ENCODE measurements around the gene ESPNL.

ESPNL gene

GRCh38 chr2:238171575-238172187 is 71.5 kb downstream of the ESPNL start:
- no peak for DNase-seq (ENCODE audit: low read depth, low spot score)

- no peak for DNase-seq (ENCODE audit: low read depth, low spot score)
These were observed 72.3 kb downstream of the ESPNL start for GRCh38 chr2:238172439-238172838.

- DNase-seq (ENCODE audit: low read depth, low spot score) = no peak
These were observed 73.6 kb downstream of the ESPNL start for GRCh38 chr2:238173692-238174091.

DNA sequence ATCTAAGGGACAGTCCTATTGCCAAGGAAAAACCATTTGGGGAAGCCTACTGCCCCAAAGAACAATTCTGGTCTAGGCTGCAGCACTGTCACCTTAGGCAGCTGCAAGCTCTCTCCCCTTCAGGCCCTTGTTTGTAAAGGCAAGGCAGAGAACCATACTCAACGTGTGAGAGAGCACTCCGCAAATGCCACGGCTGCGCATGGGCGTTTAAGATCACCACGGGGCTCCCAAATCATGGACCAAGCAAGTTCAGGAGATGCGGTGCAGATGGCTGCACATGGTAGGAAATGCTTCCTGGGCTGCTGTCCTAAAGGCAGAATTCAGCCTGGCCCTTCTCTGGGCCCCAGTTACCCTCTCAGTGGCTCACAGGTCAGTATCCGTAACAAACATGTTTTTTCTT is 74.2 kb downstream of the ESPNL start:
- DNase-seq (ENCODE audit: low read depth, low spot score) = no peak

DNA sequence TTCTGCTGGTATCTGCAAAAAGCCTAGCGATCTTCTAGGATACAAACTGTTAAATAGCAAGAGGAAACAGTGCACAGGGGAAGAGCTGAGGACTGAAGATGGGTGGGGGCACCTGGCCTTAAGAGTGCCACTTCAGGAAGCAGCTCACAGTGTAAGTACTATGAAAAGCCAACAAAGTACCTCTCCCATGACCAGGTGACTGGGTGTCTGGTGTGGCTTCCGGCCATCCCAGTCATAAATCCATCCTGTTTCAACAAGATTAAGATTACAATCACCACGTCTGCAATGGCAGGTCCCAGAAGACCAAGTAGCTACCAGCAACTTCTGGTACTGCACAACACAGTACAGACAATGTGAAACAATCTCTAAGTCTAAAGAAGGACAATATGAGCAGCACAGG is 74.6 kb downstream of the ESPNL start:
- DNase-seq (ENCODE audit: low read depth, low spot score) = no peak

- no peak for DNase-seq (ENCODE audit: low read depth, low spot score)
These were observed 76.5 kb downstream of the ESPNL start for GRCh38 chr2:238176613-238177012.

GRCh38 chr2:238180554-238180953 is 80.4 kb downstream of the ESPNL start:
- DNase-seq (ENCODE audit: low read depth, low spot score) = no peak

DNA sequence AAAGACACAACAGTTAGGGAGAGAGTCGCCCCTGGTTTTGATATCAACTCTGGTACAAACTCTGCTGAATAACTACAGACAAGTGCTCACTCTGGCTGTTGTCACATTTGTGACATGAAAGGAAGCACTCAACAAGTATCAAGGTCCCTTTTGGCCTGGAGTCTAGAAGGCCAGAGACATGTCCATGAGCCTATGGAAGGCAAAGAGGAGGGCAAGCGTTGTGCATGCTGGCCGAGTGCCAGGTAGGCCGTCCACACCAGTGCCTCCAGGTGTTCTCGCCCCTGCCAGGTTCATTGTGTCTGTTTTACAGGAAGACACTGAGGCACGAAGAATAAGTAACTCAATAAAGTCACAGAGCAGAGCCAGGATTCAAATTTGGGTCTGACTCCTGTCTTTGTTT is 82.2 kb downstream of the ESPNL start:
- DNase-seq (ENCODE audit: low read depth, low spot score) = no peak

Measured in smooth muscle cell of the brain vasculature (primary cell).